Heart left ventricle (tissue), 16 donors: ENCODE results near the gene PLEKHA7. TPM values are rescaled to one million over a fixed set of nuclear protein-coding genes. Genes with fewer than 3 reads are reported as not detected.
A peak's percentile ranks its signal among the peaks of the same experiment; 100 is the strongest.

Experiments used
- ATAC-seq, 4 donors: fragments of 200-7000 bp; cut with Tn5 transposase; one replicate each; pipeline ENCODE4 v1.9.1; 2020 to 2022; ENCODE audit warnings: moderate library complexity in 4 of 4, mild to moderate bottlenecking in 3 of 4, moderate number of reproducible peaks in 1 of 4
- DNase-seq, 5 donors: peaks; one replicate each; pipeline ENCODE4 v3.0.0-alpha.2; 2020
- H3K27ac ChIP-seq, 12 donors: fragments of 200-600 bp; sonication (generic) in 4 of 12; one replicate each; pipeline versions ENCODE4 v1.5.0 to v1.8.0; 2016 to 2022; ENCODE audit warnings: mild to moderate bottlenecking in 2 of 12
- H3K27me3 ChIP-seq, 9 donors: fragments of 200-600 bp; sonication (generic) in 2 of 9; one replicate each; pipeline versions ENCODE4 v1.5.1 to v1.8.0; 2016 to 2022; ENCODE audit warnings: mild to moderate bottlenecking in 3 of 9
- H3K36me3 ChIP-seq, 9 donors: fragments of 200-600 bp; sonication (generic) in 2 of 9; one replicate each; pipeline versions ENCODE4 v1.5.0 to v1.8.0; 2018 to 2022; ENCODE audit warnings: mild to moderate bottlenecking in 2 of 9
- H3K4me1 ChIP-seq, 12 donors: fragments of 200-600 bp; sonication (generic) in 4 of 12; one replicate each; pipeline versions ENCODE4 v1.5.0 to v1.8.0; 2016 to 2022; ENCODE audit warnings: mild to moderate bottlenecking in 3 of 12
- H3K4me3 ChIP-seq, 12 donors: fragments of 200-600 bp; sonication (generic) in 4 of 12; one replicate each; pipeline versions ENCODE4 v1.5.0 to v1.8.0; 2017 to 2022; ENCODE audit warnings: mild to moderate bottlenecking in 9 of 12, moderate library complexity in 4 of 12
- H3K9me3 ChIP-seq, 12 donors: fragments of 200-600 bp; sonication (generic) in 4 of 12; one replicate each; pipeline versions ENCODE4 v1.5.0 to v1.8.0; 2016 to 2022; ENCODE audit warnings: mild to moderate bottlenecking in 1 of 12
- CTCF ChIP-seq, 12 donors: fragments of 200-600 bp; sonication (generic) in 4 of 12; IDR thresholded peaks; one replicate each; pipeline versions ENCODE4 v1.5.0 to v1.8.0; 2018 to 2022; ENCODE audit warnings: antibody characterized with exemption in 12 of 12, mild to moderate bottlenecking in 5 of 12
- POLR2A ChIP-seq, 2 donors: fragments of 450-650 bp; IDR thresholded peaks; one replicate each; pipeline ENCODE4 v1.6.1; 2017; ENCODE audit warnings: antibody characterized with exemption in 2 of 2, mild to moderate bottlenecking in 2 of 2, moderate library complexity in 2 of 2
- WGBS, 4 donors: extraction: QIAGEN DNeasy Blood & Tissue Kit in 2 of 4; methylation state at CpG; one replicate each; pipeline versions ENCODE4 v1.1.5 to v1.1.7; 2013 to 2018; 5-methylcytosine and 5-hydroxymethylcytosine counted together
- intact Hi-C, 10 donors: fragments of 100-400 bp; cut with DNase I; formaldehyde crosslinking; loops; one replicate each; pipeline versions ENCODE4 v1.11.1 to v1.14.2; 2022
- polyA plus RNA-seq, 2 donors: library from polyadenylated mRNA; stranded (reverse); fragments of 200-250 nt; gene quantifications; one replicate each; pipeline ENCODE4 v1.2.3, GENCODE V29; 2013
- total RNA-seq, 9 donors: library from RNA; depleted of rRNA in 2 of 9; stranded (reverse); fragments of >200 nt in 2 of 9; fragmentation: NEBNext Ultra II Directional in 3 of 9; extraction: Animal tissue kit (Norgen Biotek cat#: 25700) in 3 of 9; gene quantifications; one replicate each; pipeline versions ENCODE4 v1.1.0 to v1.2.4, GENCODE V29; 2016 to 2023
- donor health status: ischemic (EF 13 %, LVEDD 7.1; RV severe dilation, severe dysfunction).
- donor health status: healthy with polysubstance abuse.
- donor health status: DM: no; HTN: yes; CAD: no.
- donor health status: DM: no; HTN: no; CAD: no.
- donor health status: ischemic (EF 25% LVEDD 6.9; RV normal size, moderate dysfunction).
- donor health status: ischemic (EF 25% LVEDD 5.7; RV mildly dilated, moderate dysfunction).
- donor health status: healthy.
- donor health status: DM: yes; HTN: yes; CAD: no.
- donor health status: ischemic (EF 35%, LVEDD 5.7; RV mildly dilated, moderate dysfunction).
- donor health status: nonischemic (EF 11% LVEDD 7.7; RV severe dilation, severe dysfunction).
- donor health status: DM: yes; HTN: yes; CAD: no.
- donor health status: PGD.
- donor health status: ischemic (EF 29% LVEDD 5.4; RV normal size, mild dysfunction).
- donor health status: nonischemic (EF 23%, LVEDD 6.1; RV moderate dilation, normal function).

PLEKHA7 gene
- total and polyA plus RNA-seq, 11 donors: 13.1 to 57.5 (median 23.5) TPM

- 37 to 48% (median 41%) methylated on average over 3 of the region's 3 CpGs for WGBS, 4 donors
- TF ChIP-seq POLR2A (IDR thresholded peaks at IDR 0.05): no peak
- TF ChIP-seq CTCF (IDR thresholded peaks at IDR 0.05): no peak
- Histone ChIP-seq H3K36me3 (no peaks in the 10 kb centered on the region), H3K4me3 (peak overlapping the region in 1 of 12 donors; percentile 15), H3K27me3 (no peaks in the 10 kb centered on the region), H3K27ac (peak overlapping the region in 5 of 12 donors; percentile 39 to 70 (median 52)), H3K4me1 (peaks cover 0 to 59% (median 27%) of the 10 kb centered on the region in 12 donors), H3K9me3 (no peaks in the 10 kb centered on the region)
- intact Hi-C loops: loop anchor here in 1 of 10 donors (2.0 kb wide), 1 partner anchor 63 kb away; no protein-coding TSS in a partner anchor
- ATAC-seq (no peak), DNase-seq (no peak)
Measured at GRCh38 chr11:16861862-16862261, 152.4 kb downstream of the PLEKHA7 start.

GRCh38 chr11:16860617-16861016 lies 153.6 kb downstream of the PLEKHA7 start:
- DNase-seq (peak in 1 of 5 donors; percentile 29), ATAC-seq (no peak)
- 17 to 28% (median 22%) methylated on average over 1 of the region's 1 CpG for WGBS, 4 donors
- Histone ChIP-seq H3K27me3 (no peaks in the 10 kb centered on the region), H3K36me3 (no peaks in the 10 kb centered on the region), H3K4me3 (no peak overlapping the region), H3K27ac (peak overlapping the region in 2 of 12 donors; percentile 61 to 70), H3K9me3 (no peaks in the 10 kb centered on the region), H3K4me1 (peaks cover 0 to 67% (median 30%) of the 10 kb centered on the region in 12 donors)
- TF ChIP-seq CTCF (IDR thresholded peaks at IDR 0.05): no peak
- no peak for TF ChIP-seq POLR2A (IDR thresholded peaks at IDR 0.05)
- intact Hi-C loops: no loop called here

GRCh38 chr11:16859651-16860050 lies 154.6 kb downstream of the PLEKHA7 start:
- 70 to 74% (median 73%) methylated on average over 6 of the region's 6 CpGs for WGBS, 4 donors
- intact Hi-C loops: no loop called here

GRCh38 chr11:16857186-16857585 lies 157.0 kb downstream of the PLEKHA7 start:
- Histone ChIP-seq H3K36me3 (peaks cover 0 to 5% (median 0%) of the 10 kb centered on the region in 9 donors), H3K4me1 (peaks cover 0 to 72% (median 35%) of the 10 kb centered on the region in 12 donors), H3K27ac (peak overlapping the region; percentile 16 to 93 (median 72)), H3K9me3 (no peaks in the 10 kb centered on the region), H3K27me3 (no peaks in the 10 kb centered on the region), H3K4me3 (peak overlapping the region in 3 of 12 donors; percentile 10 to 41 (median 40))
- intact Hi-C loops: loop anchor here in 2 of 10 donors (1.0 to 2.0 kb wide), 2 partner anchors 24 kb away; no protein-coding TSS in a partner anchor
- DNase-seq (peak; percentile 61 to 83 (median 71)), ATAC-seq (peak; percentile 74 to 81 (median 79))
- WGBS, 4 donors: 33 to 42% (median 37%) methylated on average over 4 of the region's 4 CpGs
- TF ChIP-seq POLR2A (IDR thresholded peaks at IDR 0.05) (no peak), CTCF (IDR thresholded peaks at IDR 0.05) (no peak)

More at GRCh38 chr11:16859651-16860050, 154.6 kb downstream of the PLEKHA7 start:
- ATAC-seq (no peak), DNase-seq (no peak)
- no peaks in the 10 kb centered on the region for H3K9me3 ChIP-seq
- no peaks in the 10 kb centered on the region for H3K27me3 ChIP-seq
- H3K36me3 ChIP-seq: peaks cover 0 to 3% (median 0%) of the 10 kb centered on the region in 9 donors
- H3K27ac ChIP-seq: peak overlapping the region in 4 of 12 donors; percentile 18 to 49 (median 24)
- H3K4me3 ChIP-seq: no peak overlapping the region
- no peak for TF ChIP-seq POLR2A (IDR thresholded peaks at IDR 0.05)
- no peak for TF ChIP-seq CTCF (IDR thresholded peaks at IDR 0.05)
- H3K4me1 ChIP-seq: peaks cover 0 to 77% (median 35%) of the 10 kb centered on the region in 12 donors
